NK-92 (cell line): Measurements from ENCODE around the gene ARMC9.
"Not testable (repeated sequence)": the region's sequence is repeated elsewhere in the genome, so short reads cannot be mapped to it uniquely, and the experiment has no call there.

Experiments
- DNase-seq: peaks from one replicate; lab custom pipeline; 2025; ENCODE audit not compliant: unreplicated experiment; lab: John Stamatoyannopoulos, UW

ARMC9 gene

GRCh38 chr2:231394211-231395141 is 196.0 kb downstream of the ARMC9 start:
- no peak for DNase-seq

GRCh38 chr2:231395188-231396057 is 197.0 kb downstream of the ARMC9 start, which contains the start of gene B3GNT7:
TSS of gene B3GNT7 (plus strand) at chr2:231395710. CDS start at chr2:231395804, 94 bp downstream.
- DNase-seq = peak; percentile 2

GRCh38 chr2:231396058-231396821 is 197.8 kb downstream of the ARMC9 start:
- no peak for DNase-seq

- DNase-seq = no peak
These were observed 198.8 kb downstream of the ARMC9 start for GRCh38 chr2:231397011-231397927.

DNA sequence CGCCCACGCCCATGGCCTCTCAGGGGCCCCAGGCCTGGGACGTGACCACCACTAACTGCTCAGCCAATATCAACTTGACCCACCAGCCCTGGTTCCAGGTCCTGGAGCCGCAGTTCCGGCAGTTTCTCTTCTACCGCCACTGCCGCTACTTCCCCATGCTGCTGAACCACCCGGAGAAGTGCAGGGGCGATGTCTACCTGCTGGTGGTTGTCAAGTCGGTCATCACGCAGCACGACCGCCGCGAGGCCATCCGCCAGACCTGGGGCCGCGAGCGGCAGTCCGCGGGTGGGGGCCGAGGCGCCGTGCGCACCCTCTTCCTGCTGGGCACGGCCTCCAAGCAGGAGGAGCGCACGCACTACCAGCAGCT is 199.5 kb downstream of the ARMC9 start:
- no peak for DNase-seq

DNA sequence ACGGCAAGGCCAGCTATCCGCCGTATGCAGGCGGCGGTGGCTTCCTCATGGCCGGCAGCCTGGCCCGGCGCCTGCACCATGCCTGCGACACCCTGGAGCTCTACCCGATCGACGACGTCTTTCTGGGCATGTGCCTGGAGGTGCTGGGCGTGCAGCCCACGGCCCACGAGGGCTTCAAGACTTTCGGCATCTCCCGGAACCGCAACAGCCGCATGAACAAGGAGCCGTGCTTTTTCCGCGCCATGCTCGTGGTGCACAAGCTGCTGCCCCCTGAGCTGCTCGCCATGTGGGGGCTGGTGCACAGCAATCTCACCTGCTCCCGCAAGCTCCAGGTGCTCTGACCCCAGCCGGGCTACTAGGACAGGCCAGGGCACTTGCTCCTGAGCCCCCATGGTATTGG is 200.2 kb downstream of the ARMC9 start:
- no peak for DNase-seq

- no peak for DNase-seq
These were observed 200.8 kb downstream of the ARMC9 start for GRCh38 chr2:231399046-231399852.

DNA sequence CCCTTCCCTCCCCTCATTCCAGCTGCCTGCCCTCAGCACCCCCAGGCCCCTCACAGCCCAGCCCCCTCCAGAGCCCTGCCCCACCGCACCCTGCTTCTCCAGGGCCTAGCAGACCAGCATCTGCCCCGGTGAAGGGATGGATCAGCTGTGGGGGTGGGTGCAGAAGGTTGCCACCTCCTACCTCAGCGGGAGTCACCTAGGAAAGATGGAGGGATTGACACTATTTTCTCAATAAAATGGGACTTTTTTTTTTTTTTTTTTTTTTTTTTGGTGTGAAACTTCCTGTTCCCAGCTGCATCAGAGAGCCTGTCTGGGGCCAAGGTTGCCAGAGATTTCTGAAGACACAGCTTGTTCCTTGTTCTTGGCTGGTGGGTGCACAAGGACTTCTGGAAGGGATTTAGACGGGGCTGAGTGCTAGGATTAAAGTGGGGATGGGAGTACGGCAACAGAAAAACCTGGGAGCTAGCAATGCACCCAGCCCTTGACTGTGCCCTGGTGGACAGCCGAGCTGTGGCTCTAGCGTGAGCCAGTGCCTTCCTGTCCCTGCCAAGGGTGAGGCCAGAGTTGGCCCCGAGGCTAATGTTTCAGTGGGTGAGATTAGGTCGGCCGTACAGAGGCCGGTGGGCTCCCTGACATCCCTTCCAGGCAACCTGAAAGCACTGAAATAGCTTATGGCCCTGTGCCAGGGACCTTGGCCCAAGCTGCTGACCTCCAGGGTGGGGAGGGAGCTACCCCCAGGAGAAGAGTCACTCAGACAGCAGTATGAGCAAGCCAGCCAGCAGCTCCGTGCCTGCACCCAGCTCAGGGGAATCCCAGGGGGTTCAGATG is 201.6 kb downstream of the ARMC9 start:
- DNase-seq = no peak

GRCh38 chr2:231400681-231401080 is 202.2 kb downstream of the ARMC9 start:
- DNase-seq = not testable (repeated sequence)

GRCh38 chr2:231401101-231401500 is 202.7 kb downstream of the ARMC9 start:
- DNase-seq = not testable (repeated sequence)

DNA sequence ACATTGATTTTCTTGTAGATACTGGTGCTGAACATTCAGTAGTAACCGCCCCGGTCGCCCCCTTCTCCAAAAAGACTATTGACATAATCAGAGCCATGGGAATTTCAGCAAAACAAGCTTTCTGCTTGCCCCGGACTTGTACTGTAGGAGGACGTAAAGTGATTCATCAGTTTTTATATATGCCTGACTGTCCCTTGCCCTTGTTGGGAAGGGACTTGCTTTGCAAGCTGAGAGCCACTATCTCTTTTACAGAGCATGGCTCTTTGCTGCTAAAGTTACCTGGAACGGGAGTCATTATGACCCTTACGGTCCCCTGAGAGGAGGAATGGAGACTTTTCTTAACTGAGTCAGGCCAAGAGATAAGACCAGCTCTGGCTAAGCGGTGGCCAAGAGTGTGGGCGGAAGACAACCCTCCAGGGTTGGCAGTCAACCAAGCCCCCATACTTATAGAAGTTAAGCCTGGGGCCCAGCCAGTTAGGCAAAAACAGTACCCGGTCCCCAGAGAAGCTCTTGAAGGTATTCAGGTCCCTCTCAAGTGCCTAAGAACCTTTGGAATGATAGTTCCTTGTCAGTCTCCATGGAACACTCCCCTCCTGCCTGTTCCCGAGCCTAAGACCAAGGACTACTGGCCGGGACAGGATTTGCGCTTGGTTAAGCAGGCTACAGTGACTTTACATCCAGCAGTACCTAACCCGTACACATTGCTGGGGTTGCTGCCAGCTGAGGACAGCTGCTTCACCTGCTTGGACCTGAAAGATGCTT is 205.2 kb downstream of the ARMC9 start:
- not testable (repeated sequence) for DNase-seq

DNA sequence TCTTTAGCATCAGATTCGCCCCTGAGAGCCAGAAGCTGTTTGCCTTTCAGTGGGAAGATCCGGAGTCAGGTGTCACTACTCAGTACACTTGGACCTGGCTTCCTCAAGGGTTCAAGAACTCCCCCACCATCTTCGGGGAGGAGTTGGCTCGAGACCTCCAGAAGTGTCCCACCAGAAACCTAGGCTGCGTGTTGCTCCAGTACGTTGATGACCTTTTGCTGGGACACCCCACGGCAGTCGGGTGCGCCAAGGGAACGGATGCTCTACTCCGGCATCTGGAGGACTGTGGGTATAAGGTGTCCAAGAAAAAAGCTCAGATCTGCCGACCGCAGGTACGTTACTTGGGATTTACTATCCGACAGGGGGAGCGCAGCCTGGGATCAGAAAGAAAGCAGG is 205.8 kb downstream of the ARMC9 start:
- DNase-seq = not testable (repeated sequence)

DNA sequence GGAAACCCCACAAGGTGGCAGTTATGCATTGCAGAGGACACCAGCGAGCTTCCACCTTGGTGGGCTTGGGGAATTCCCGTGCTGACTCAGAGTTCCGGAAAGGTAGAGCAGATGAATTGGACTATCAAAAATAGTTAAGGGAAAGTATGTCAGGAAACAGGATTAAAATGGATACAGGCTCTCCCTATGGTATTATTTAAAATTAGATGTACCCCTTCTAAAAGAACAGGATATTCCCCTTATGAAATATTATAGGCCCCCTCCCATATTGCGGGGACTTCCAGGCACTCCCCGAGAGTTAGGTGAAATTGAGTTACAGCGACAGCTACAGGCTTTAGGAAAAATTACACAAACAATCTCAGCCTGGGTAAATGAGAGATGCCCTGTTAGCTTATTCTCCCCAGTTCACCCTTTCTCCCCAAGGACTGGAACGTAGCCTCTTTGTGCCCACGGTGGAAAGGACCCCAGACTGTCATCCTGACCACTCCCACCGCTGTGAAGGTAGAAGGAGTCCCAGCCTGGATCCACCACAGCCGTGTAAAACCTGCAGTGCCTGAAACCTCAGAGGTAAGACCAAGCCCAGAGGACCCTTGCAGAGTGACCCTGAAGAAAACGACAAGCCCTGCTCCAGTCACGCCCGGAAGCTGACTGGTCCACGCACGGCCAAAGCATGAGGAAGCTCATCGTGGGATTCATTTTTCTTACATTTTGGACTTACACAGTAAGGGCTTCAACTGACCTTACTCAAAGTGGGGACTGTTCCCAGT is 207.4 kb downstream of the ARMC9 start:
- not testable (repeated sequence) for DNase-seq

GRCh38 chr2:231407686-231408085 is 209.3 kb downstream of the ARMC9 start:
- DNase-seq = not testable (repeated sequence)

GRCh38 chr2:231408304-231408703 is 209.9 kb downstream of the ARMC9 start:
- not testable (repeated sequence) for DNase-seq

DNA sequence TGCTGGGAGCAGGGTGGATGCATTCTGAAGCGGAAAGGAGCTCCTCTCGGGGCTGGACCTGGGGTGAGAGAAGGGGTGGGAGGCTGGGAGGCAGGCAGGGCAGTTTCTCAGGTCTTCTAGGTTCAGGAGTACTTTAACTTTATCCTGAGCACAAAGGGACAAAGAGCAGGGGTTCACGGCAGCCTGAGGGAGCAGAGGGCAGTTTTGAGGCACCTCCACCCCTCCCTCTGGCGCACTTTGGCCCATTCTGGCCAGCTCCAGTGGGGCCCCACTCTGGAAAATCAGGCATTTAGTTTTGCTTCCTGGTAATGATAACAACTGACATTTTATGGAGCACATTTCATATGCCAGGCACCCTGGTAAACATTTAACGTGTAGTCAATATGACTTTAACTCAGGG is 211.3 kb downstream of the ARMC9 start:
- no peak for DNase-seq
